GM13977 (cell line): ENCODE data around the gene NTN1.

ENCODE experiments used
- DNase-seq: peaks from one replicate; pipeline ENCODE4 v3.0.0; 2012; ENCODE audit warnings: low spot score
- in situ Hi-C: fragments of 300-500 bp; cut with MboI; formaldehyde crosslinking; loops from one replicate; pipeline ENCODE4 v1.12.0; 2022; ENCODE audit warnings: low sequenced_read_pairs, low pct_unique_long_range_greater_than_20kb, mixed read lengths, inconsistent platforms; ENCODE audit not compliant: unreplicated experiment
- TF ChIP-seq, protein P1 (sequence below): IDR thresholded peaks from 2 replicates; pipeline ENCODE4 v1.5.1; 2012; ENCODE audit warnings: mild to moderate bottlenecking, control low read depth; ENCODE audit not compliant: insufficient read depth; ENCODE audit errors: extremely low read depth, missing control alignments

The NTN1 gene

GRCh38 chr17:9115214-9116191, 94.2 kb downstream of the NTN1 start:
- DNase-seq = peak; percentile 50
- in situ Hi-C loops = no loop called here
- TF ChIP-seq, protein P1, sequence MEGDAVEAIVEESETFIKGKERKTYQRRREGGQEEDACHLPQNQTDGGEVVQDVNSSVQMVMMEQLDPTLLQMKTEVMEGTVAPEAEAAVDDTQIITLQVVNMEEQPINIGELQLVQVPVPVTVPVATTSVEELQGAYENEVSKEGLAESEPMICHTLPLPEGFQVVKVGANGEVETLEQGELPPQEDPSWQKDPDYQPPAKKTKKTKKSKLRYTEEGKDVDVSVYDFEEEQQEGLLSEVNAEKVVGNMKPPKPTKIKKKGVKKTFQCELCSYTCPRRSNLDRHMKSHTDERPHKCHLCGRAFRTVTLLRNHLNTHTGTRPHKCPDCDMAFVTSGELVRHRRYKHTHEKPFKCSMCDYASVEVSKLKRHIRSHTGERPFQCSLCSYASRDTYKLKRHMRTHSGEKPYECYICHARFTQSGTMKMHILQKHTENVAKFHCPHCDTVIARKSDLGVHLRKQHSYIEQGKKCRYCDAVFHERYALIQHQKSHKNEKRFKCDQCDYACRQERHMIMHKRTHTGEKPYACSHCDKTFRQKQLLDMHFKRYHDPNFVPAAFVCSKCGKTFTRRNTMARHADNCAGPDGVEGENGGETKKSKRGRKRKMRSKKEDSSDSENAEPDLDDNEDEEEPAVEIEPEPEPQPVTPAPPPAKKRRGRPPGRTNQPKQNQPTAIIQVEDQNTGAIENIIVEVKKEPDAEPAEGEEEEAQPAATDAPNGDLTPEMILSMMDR = peak; percentile 15

DNA sequence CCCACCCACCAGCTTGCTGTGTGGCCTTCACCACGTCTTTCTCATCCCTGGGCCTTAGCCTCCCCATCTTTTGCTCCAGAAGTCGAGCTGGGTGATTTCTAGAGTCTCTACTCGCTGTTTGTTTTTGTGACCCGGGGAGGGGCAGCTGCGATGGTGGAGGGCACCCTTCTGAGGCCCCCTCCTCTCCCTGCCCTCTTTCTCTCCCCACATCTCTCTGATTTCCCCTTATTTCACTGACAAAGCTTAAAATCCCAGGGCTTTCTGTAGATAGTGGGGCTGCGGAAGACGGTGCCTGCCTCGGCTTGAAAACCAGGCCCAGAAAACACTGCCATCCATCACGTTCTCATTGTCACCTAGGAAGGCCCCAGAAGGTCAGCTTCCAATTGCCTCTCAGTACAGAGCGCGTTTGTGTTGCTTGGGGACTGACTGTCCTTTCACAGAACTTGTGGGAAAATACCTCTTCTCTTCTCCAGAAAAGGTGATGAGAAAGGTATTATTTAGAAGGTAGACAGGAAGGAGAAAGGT, 95.1 kb downstream of the NTN1 start:
- TF ChIP-seq, protein P1 = no peak
- no peak for DNase-seq
- in situ Hi-C loops = no loop called here

DNA sequence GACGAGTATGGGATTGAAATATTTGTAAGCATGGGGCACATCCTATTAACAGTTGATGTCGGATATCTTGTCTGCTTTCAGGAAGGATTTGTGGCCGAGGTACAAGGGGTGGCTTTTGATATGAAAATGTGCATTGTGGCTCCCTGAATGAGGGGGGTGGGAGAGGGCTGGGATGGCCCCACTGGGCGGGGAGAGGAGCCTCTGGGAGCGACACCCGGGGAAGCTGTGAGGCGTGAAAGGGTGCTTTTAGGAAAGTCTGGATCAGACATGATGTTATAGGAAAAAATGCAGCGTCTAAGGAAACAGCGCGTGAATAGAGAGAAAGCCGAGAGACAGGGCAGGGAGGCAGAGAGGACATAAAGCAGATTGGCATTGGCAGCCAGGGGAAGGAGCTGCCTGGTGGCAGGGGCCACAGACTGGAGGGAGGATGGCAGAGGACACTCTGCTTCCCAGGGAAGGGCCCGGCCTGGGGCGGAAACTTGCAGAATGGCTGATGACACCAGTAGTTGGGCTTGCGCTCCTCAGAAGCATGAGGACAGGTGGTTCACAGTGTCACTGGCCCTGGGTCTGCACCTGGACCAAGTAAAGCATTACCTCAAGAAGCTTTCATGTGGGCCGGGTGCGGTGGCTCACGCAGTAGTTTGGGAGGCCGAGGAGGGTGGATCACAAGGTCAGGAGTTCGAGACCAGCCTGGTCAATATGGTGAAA, 95.7 kb downstream of the NTN1 start:
- DNase-seq = no peak
- TF ChIP-seq, protein P1 = no peak
- in situ Hi-C loops = no loop called here

DNA sequence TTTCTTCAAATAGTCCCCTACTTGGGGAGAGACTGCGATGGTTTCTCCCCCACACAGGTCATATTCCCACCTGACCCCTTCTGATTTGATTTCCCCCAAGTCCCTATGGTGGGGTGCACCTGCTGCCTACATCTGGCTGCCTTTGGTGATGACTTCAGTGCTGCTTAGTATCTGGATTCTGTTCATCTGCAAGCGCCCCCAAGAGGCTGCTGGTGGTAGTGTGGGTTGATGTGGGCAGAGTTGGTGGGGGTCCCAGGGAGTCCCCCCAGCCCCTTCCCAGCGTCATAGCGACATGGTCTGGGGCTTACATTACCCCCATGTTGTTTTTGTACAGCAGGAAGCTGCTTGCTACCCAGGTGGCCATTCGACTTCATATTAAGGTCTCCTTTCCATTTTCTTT, 99.2 kb downstream of the NTN1 start:
- TF ChIP-seq, protein P1 = peak; percentile 41
- in situ Hi-C loops = no loop called here
- DNase-seq = no peak

GRCh38 chr17:9121186-9121820, 100.0 kb downstream of the NTN1 start:
- in situ Hi-C loops = no loop called here
- TF ChIP-seq, protein P1 = no peak
- DNase-seq = no peak
